Measurements from ENCODE around the gene ROR1. TPM values are rescaled to one million over a fixed set of nuclear protein-coding genes. Genes with fewer than 3 reads are reported as not detected.

The ROR1 gene
- total RNA-seq, 4 donors from 2014 or later, result 0.73 to 2.6 (median 1.4) TPM

GRCh38 chr1:63929106-63929478 is 155.3 kb downstream of the ROR1 start:
- no peak for DNase-seq
- H3K36me3 ChIP-seq, result no peaks in the 10 kb centered on the region
- intact Hi-C loops (cut with DNase I), result no loop called here
- H3K27ac ChIP-seq, result no peak overlapping the region
- 81 to 86% methylated on average over 3 of the region's 3 CpGs for WGBS, 2 donors
- no peaks in the 10 kb centered on the region for H3K9me3 ChIP-seq
- TF ChIP-seq CTCF (IDR thresholded peaks at IDR 0.05), result no peak
- TF ChIP-seq POLR2A (IDR thresholded peaks at IDR 0.05), result no peak
- H3K4me3 ChIP-seq (replicated peaks in 1 of 3), result no peak overlapping the region
- no peaks in the 10 kb centered on the region for H3K4me1 ChIP-seq
- no peaks in the 10 kb centered on the region for H3K27me3 ChIP-seq

- H3K27ac ChIP-seq, result no peak overlapping the region
- TF ChIP-seq CTCF (IDR thresholded peaks at IDR 0.05) (no peak), POLR2A (IDR thresholded peaks at IDR 0.05) (no peak)
- DNase-seq, result no peak
- no peak overlapping the region for H3K4me3 ChIP-seq (replicated peaks in 1 of 3)
- no peaks in the 10 kb centered on the region for H3K4me1 ChIP-seq
- 91 to 94% methylated on average over 2 of the region's 2 CpGs for WGBS, 2 donors
- no peaks in the 10 kb centered on the region for H3K27me3 ChIP-seq
- no peaks in the 10 kb centered on the region for H3K36me3 ChIP-seq
- H3K9me3 ChIP-seq, result no peaks in the 10 kb centered on the region
- intact Hi-C loops (cut with DNase I), result no loop called here
Measured at GRCh38 chr1:63931468-63931867, 157.7 kb downstream of the ROR1 start.

- Histone ChIP-seq H3K27ac (no peak overlapping the region), H3K4me1 (no peaks in the 10 kb centered on the region), H3K9me3 (no peaks in the 10 kb centered on the region), H3K4me3 (replicated peaks in 1 of 3) (no peak overlapping the region), H3K36me3 (no peaks in the 10 kb centered on the region), H3K27me3 (no peaks in the 10 kb centered on the region)
- intact Hi-C loops (cut with DNase I), result no loop called here
- WGBS, 2 donors, result 90% methylated on average over 1 of the region's 1 CpG
- DNase-seq, result no peak
- TF ChIP-seq CTCF (IDR thresholded peaks at IDR 0.05), result no peak
- TF ChIP-seq POLR2A (IDR thresholded peaks at IDR 0.05), result no peak
Measured at GRCh38 chr1:63934697-63935096, 160.9 kb downstream of the ROR1 start.

GRCh38 chr1:63935143-63935542 is 161.3 kb downstream of the ROR1 start:
- Histone ChIP-seq H3K27ac (no peak overlapping the region), H3K27me3 (no peaks in the 10 kb centered on the region), H3K9me3 (no peaks in the 10 kb centered on the region), H3K36me3 (no peaks in the 10 kb centered on the region), H3K4me1 (no peaks in the 10 kb centered on the region), H3K4me3 (replicated peaks in 1 of 3) (no peak overlapping the region)
- TF ChIP-seq POLR2A (IDR thresholded peaks at IDR 0.05) (no peak), CTCF (IDR thresholded peaks at IDR 0.05) (peak in 2 of 6 experiments; percentile 28 to 34)
- peak; percentile 7 to 26 for DNase-seq
- intact Hi-C loops (cut with DNase I), result no loop called here
- WGBS, 2 donors, result 80 to 92% methylated on average over 1 of the region's 1 CpG

- H3K27ac ChIP-seq, result no peak overlapping the region
- H3K9me3 ChIP-seq, result no peaks in the 10 kb centered on the region
- WGBS, 2 donors, result 38 to 48% methylated on average over 1 of the region's 1 CpG
- H3K4me1 ChIP-seq, result no peaks in the 10 kb centered on the region
- no peak for TF ChIP-seq CTCF (IDR thresholded peaks at IDR 0.05)
- TF ChIP-seq POLR2A (IDR thresholded peaks at IDR 0.05), result no peak
- H3K36me3 ChIP-seq, result no peaks in the 10 kb centered on the region
- H3K27me3 ChIP-seq, result no peaks in the 10 kb centered on the region
- no peak for DNase-seq
- intact Hi-C loops (cut with DNase I), result no loop called here
- H3K4me3 ChIP-seq (replicated peaks in 1 of 3), result no peak overlapping the region
Measured at GRCh38 chr1:63935553-63935952, 161.7 kb downstream of the ROR1 start.

Data from thyroid gland (tissue), 4 donors.